ENCODE results near the gene U2AF1L4. TPM values are rescaled to one million over a fixed set of nuclear protein-coding genes. Genes with fewer than 3 reads are reported as not detected.
"Not testable (repeated sequence)": the region's sequence is repeated elsewhere in the genome, so short reads cannot be mapped to it uniquely, and the experiment has no call there.

Gene U2AF1L4
- total RNA-seq, 1 experiment from 2014 or later: 21.8 TPM

- no peak for DNase-seq (ENCODE audit: extremely low read depth, low read depth)
These were observed 36.4 kb upstream of the U2AF1L4 start for GRCh38 chr19:35781650-35782049.

GRCh38 chr19:35780717-35781116, 35.5 kb upstream of the U2AF1L4 start:
- no peak for DNase-seq (ENCODE audit: extremely low read depth, low read depth)

- no peak for DNase-seq (ENCODE audit: extremely low read depth, low read depth)
These were observed 34.8 kb upstream of the U2AF1L4 start for GRCh38 chr19:35780058-35780457.

- no peak for DNase-seq (ENCODE audit: extremely low read depth, low read depth)
These were observed 33.8 kb upstream of the U2AF1L4 start for GRCh38 chr19:35779033-35779432.

GRCh38 chr19:35777961-35778360, 32.7 kb upstream of the U2AF1L4 start:
- DNase-seq (ENCODE audit: extremely low read depth, low read depth): no peak

- DNase-seq (ENCODE audit: extremely low read depth, low read depth): no peak
These were observed 32.0 kb upstream of the U2AF1L4 start for GRCh38 chr19:35777086-35777841.

GRCh38 chr19:35776102-35776788, 31.0 kb upstream of the U2AF1L4 start:
- no peak for DNase-seq (ENCODE audit: extremely low read depth, low read depth)

GRCh38 chr19:35775298-35776101, 30.3 kb upstream of the U2AF1L4 start, which contains the start of gene ARHGAP33:
ARHGAP33 (plus strand) TSS chr19:35775564; CDS start chr19:35775659, 95 bp downstream.
- peak; percentile 97 for DNase-seq (ENCODE audit: extremely low read depth, low read depth)

GRCh38 chr19:35775046-35775297, 29.8 kb upstream of the U2AF1L4 start:
- DNase-seq (ENCODE audit: extremely low read depth, low read depth): no peak

GRCh38 chr19:35774274-35775045, 29.2 kb upstream of the U2AF1L4 start:
- no peak for DNase-seq (ENCODE audit: extremely low read depth, low read depth)

- no peak for DNase-seq (ENCODE audit: extremely low read depth, low read depth)
These were observed 28.0 kb upstream of the U2AF1L4 start for GRCh38 chr19:35773020-35773806.

GRCh38 chr19:35772362-35772761, 27.1 kb upstream of the U2AF1L4 start:
- DNase-seq (ENCODE audit: extremely low read depth, low read depth): not testable (repeated sequence)

GRCh38 chr19:35768082-35768421, 22.8 kb upstream of the U2AF1L4 start:
- no peak for DNase-seq (ENCODE audit: extremely low read depth, low read depth)

GRCh38 chr19:35767288-35768081, 22.3 kb upstream of the U2AF1L4 start:
- no peak for DNase-seq (ENCODE audit: extremely low read depth, low read depth)

- DNase-seq (ENCODE audit: extremely low read depth, low read depth): no peak
These were observed 21.4 kb upstream of the U2AF1L4 start for GRCh38 chr19:35766571-35767104.

- no peak for DNase-seq (ENCODE audit: extremely low read depth, low read depth)
These were observed 19.5 kb upstream of the U2AF1L4 start for GRCh38 chr19:35764432-35765315.

GRCh38 chr19:35760711-35761349, 15.6 kb upstream of the U2AF1L4 start:
- no peak for DNase-seq (ENCODE audit: extremely low read depth, low read depth)

- DNase-seq (ENCODE audit: extremely low read depth, low read depth): no peak
These were observed 14.5 kb upstream of the U2AF1L4 start for GRCh38 chr19:35759697-35760096.

Data from NCI-H460 (cell line).